HG02759 (cell line): Measurements from ENCODE around the gene RETN.
A peak's percentile ranks its signal among the peaks of the same experiment; 100 is the strongest.

Source experiments
- ATAC-seq: cut with Tn5 transposase; IDR thresholded peaks from one replicate; pipeline ENCODE4 v1.9.1; 2021; ENCODE audit warnings: mild to moderate bottlenecking, moderate library complexity; ENCODE audit not compliant: unreplicated experiment

RETN gene

GRCh38 chr19:7705387-7706187 lies 36.7 kb downstream of the RETN start:
- peak; percentile 49 for ATAC-seq

- ATAC-seq = no peak
These were observed 37.5 kb downstream of the RETN start for GRCh38 chr19:7706188-7706954.

GRCh38 chr19:7706955-7707456 lies 38.2 kb downstream of the RETN start:
- no peak for ATAC-seq

- ATAC-seq = no peak
These were observed 41.1 kb downstream of the RETN start for GRCh38 chr19:7709932-7710460.

GRCh38 chr19:7710616-7711015 lies 41.8 kb downstream of the RETN start:
- no peak for ATAC-seq

GRCh38 chr19:7715671-7716070 lies 46.8 kb downstream of the RETN start:
- no peak for ATAC-seq

- ATAC-seq = no peak
These were observed 47.9 kb downstream of the RETN start for GRCh38 chr19:7716762-7717161.

GRCh38 chr19:7718668-7719067 lies 49.8 kb downstream of the RETN start:
- no peak for ATAC-seq
